HG02571 (cell line): ENCODE data around the gene C11orf52.
"Not testable (repeated sequence)": the region's sequence is repeated elsewhere in the genome, so short reads cannot be mapped to it uniquely, and the experiment has no call there.

Experiments
- ATAC-seq: cut with Tn5 transposase; IDR thresholded peaks from one replicate; pipeline ENCODE4 v1.9.1; 2021; ENCODE audit warnings: mild to moderate bottlenecking, moderate library complexity; ENCODE audit not compliant: unreplicated experiment

The C11orf52 gene

DNA sequence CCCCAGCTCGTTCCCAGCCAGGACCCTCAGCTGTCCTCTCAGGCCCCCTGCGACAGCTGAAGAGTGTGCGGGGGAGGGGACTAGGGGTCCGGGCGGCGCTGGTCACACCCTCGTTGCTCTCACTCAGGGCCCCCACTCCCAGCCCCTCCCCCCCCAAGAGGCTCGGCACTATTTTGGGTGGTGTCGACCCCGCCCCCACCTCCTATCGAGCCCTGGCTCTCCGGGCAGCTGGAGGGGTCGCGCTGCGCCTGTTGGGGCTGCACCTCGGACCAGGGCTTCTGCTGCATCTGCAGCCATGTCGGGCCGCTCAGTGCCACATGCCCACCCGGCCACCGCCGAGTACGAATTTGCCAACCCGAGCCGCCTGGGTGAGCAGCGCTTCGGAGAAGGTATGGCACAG, 6.2 kb upstream of the C11orf52 start, which contains the start of gene HSPB2:
HSPB2 (plus strand) TSS at position 200 of the 400 bp plus-strand sequence; CDS start at position 296, 96 bp downstream.
- no peak for ATAC-seq

- ATAC-seq = no peak
These were observed 5.5 kb upstream of the C11orf52 start for GRCh38 chr11:111913031-111913861.

DNA sequence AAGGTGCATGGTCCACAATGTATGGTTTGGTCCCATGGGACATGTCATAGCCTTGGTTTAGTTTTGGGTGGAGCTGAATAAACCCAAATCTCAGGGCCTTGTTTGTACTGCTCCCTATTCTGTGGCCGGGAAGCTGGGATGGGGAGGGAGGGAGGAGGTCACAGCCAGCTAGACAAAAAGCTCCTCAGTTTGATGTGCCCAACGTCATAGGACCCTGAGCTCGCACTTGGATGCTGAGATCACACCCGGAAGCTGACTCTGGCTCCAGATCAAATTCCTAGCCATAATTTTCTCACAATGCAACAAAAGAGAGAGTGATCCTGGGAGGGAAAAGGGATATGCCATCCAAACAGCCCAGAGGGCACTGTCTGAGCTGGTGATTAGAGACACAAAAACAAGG, 4.7 kb upstream of the C11orf52 start:
- ATAC-seq = no peak

DNA sequence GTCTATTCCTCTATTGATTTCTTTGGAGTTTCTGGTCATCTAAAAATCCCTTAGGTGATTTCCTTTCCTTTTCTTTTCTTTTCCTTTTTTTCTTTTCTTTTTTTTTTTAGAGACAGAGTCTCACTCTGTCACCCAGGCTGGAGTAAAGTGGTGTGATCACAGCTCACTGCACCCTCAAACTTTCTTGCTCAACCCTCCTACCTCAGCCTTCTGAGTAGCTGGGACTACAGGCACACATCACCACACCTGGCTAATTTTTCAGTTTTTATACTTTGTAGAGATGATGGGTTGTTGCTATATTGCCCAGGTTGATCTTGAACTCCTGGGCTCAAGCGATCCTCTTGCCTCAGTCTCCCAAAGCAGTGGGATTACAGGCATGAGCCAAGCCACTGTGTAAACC, 1.9 kb upstream of the C11orf52 start:
- no peak for ATAC-seq

GRCh38 chr11:111917312-111917711, 1.4 kb upstream of the C11orf52 start:
- no peak for ATAC-seq

DNA sequence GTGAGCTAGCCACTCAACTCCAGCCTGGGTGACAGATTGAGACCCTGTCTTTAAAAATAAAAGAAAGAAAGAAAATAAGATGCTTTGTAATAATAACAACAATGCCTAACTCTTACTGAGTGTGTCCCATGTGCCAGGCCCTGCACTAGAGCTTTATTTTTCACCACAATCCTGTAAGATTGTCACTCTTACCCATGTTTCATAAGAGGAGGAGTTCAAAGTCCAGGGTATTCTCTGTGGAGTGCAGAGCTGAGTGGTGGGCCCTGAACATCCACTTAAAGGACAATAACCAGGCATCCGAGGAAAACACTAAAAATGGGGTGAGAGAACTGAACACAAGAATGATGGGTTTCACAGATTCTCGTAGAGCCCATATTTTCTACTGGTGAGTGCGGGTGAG, 925 bp upstream of the C11orf52 start:
- no peak for ATAC-seq

- ATAC-seq = no peak
These were observed 2.2 kb downstream of the C11orf52 start for GRCh38 chr11:111920908-111921307.

DNA sequence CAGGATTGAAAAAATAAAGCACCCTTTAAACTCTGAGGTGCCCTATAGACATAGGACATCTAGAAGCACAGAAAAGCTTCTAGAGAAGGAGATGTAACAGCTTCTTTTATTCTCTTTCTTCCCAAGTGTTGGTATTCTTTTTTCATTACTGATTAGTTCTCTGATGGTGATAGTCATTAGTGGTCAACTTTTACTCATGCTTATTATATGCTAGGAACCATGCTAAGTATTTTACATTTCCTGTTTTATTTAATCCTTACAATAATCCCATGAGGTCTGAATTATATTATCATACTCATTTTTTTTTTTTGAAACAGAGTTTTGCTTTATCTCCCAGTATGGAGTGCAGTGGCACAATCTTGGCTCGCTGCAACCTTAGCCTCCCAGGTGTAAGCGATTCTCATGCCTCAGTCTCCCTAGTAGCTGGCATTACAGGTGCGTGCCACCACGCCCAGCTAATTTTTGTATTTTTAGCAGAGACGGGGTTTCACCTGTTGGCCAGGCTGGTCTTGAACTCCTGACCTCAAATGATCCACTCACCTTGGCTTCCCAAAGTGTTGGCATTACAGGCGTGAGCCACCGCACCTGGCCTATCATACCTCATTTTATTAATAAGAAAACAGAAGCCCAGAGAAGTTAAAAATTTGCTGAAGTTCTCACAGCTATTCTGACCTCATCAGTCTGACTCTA, 3.0 kb downstream of the C11orf52 start:
- ATAC-seq = no peak

- ATAC-seq = no peak
These were observed 4.1 kb downstream of the C11orf52 start for GRCh38 chr11:111922803-111923202.

DNA sequence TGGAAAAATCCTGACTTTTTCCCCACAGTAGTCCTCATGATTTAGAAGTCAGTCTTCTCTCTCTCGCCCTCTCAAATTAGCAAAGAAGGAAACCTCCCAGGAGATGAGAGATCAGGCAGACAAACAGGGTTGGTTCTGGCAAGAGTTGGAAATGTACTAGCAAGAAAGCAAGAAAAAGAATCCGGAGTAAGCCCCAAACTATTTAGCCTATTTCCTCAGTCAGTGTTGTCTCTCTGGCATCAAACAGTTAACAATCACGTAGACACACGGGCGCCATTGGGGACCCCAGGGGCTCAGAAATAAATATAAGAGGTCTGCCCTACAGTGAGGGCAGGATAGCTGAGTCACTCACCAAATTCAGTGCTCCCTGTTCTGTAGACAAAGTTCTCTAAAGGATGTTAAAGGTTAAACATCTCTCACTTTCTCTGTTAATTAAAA, 4.7 kb downstream of the C11orf52 start:
- ATAC-seq = no peak

DNA sequence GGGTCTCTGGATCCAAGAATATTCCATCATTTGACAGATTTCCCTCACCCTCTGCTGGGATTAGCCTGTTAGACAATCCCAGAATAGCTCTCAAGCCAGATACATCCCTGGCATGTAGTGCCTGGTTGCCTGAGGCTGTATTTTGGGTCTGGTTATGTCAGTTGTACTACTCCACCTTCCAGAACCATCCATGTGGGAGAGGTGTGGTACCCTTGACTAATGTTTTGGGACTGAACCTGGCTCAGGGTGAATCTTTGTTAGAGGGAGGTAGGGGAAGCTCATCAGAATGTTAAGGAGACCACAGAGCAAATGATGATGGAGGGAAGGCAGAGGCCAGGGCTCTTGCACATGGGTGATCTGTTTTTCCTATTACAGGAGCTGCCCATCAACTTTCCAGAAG, 5.2 kb downstream of the C11orf52 start:
- ATAC-seq = no peak

DNA sequence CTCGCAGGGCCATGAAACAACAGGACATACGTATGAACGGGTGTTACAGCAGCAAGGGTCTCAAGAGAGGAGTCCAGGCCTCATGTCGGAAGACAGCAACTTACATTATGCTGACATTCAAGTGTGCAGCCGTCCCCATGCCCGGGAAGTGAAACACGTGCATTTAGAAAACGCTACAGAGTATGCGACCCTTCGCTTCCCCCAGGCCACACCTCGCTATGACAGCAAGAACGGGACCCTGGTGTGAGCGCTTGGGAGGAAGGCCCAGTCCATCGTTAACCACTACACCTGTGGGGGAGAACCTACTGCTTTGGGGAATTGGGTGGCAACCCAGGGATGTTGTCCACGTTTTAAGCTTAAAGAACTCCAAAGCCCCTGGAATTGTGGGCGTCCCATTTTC, 7.2 kb downstream of the C11orf52 start:
- no peak for ATAC-seq

GRCh38 chr11:111926505-111927391, 8.0 kb downstream of the C11orf52 start:
- peak; percentile 89 for ATAC-seq

GRCh38 chr11:111930472-111930871, 11.8 kb downstream of the C11orf52 start:
- ATAC-seq = no peak

DNA sequence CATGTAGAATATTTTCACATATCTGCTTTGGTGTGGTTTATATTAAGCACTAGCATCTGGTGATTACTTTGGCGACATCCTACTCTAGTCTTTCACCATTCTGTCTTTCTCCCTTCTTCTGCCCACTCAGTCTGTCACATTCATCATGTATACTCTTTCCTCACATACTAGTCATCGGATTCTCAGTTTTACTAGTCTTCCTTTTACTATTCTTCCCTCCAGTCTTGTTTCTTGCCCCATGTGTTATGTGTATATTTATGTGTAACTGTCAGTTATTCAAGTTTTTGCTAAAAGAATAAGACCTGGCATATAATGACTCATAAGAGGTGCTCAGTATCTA, 13.9 kb downstream of the C11orf52 start:
- ATAC-seq = no peak

- not testable (repeated sequence) for ATAC-seq
These were observed 14.5 kb downstream of the C11orf52 start for GRCh38 chr11:111933176-111933575.

DNA sequence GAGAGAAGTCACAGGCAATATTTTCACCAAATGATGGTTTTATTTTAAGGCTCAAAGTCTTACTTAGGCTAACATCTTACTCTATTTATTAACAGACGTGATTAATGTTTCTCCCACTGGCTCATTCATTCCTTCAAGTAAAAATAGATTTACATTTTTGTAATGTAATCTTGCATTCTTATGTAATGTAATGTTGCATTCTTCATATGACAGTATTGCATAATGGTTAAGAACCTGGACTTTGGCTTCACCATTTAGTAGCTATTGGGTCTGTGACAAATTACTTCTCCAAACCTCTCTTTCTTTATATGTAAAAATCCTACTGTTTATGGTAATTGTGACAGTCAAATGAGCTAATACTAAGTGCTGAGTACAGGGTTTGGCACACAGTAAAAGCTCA, 15.2 kb downstream of the C11orf52 start:
- no peak for ATAC-seq

DNA sequence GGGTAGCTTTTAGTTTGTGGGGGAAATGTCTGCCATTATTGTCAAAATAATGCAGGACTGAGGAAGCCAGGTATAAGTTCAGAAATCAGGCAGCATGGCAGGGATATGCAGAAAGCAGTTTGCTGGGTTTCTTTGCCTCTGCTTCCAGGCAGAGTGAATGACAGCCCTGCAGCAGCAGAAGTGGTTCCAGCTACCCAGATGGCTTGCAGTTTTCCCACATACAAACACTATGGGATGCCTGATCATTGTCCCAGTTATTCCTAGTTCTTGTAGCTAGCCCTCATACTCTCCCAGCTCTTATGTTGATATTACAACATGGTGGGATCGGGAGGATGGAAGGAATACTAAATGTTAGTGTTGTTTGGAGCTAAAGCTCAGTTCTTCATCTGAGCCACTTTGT, 15.6 kb downstream of the C11orf52 start:
- ATAC-seq = no peak

GRCh38 chr11:111935317-111936039, 16.8 kb downstream of the C11orf52 start:
- ATAC-seq = no peak

DNA sequence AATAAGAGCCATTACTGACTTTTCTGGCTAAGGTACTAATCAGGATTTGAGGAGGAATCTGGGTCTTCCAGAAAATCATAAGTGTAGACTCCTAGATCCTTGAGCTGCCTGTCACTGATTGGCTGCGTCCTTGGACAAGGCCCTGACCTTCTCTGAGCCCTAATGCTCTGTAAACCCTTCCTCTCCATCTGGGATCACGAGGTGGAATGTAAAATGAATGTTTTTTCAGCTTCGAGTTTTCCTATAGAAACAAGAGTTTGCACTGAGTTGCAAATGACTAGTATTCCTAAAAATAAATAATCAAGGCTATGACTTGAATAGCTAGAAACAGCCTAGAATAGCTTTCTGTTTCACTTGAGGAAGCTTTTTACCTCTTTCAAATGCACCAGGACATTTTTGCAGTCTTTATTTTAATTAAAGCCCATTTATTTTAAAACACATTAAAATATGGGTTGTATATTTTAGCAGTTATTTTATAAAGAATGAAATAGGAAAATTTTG, 17.4 kb downstream of the C11orf52 start:
- no peak for ATAC-seq

- ATAC-seq = no peak
These were observed 18.7 kb downstream of the C11orf52 start for GRCh38 chr11:111937461-111937769.
